Testis (tissue), 3 donors: Measurements from ENCODE around the gene ANKRD44. TPM values are rescaled to one million over a fixed set of nuclear protein-coding genes. Genes with fewer than 3 reads are reported as not detected.

ENCODE experiments used
- DNase-seq: peaks from one replicate; pipeline ENCODE4 v3.0.0-alpha.2; 2019
- H3K27ac ChIP-seq, 2 donors: fragments of 200-600 bp; sonication (generic); one replicate each; pipeline ENCODE4 v1.5.1; 2019
- H3K27me3 ChIP-seq: fragments of 200-600 bp; sonication (generic); one replicate; pipeline ENCODE4 v1.5.1; 2019
- H3K36me3 ChIP-seq: fragments of 200-600 bp; sonication (generic); one replicate; pipeline ENCODE4 v1.5.1; 2017; ENCODE audit warnings: low read depth; ENCODE audit errors: missing control alignments
- H3K4me1 ChIP-seq: fragments of 200-600 bp; sonication (generic); one replicate; pipeline ENCODE4 v1.5.1; 2019
- H3K4me3 ChIP-seq, 2 donors: fragments of 200-600 bp; sonication (generic); one replicate each; pipeline ENCODE4 v1.5.1; 2017 to 2019
- H3K9me3 ChIP-seq: fragments of 200-600 bp; sonication (generic); one replicate; pipeline ENCODE4 v1.5.1; 2017
- POLR2A ChIP-seq: fragments of 450-650 bp; IDR thresholded peaks from one replicate; pipeline ENCODE4 v1.6.1; 2017; ENCODE audit warnings: antibody characterized with exemption, mild to moderate bottlenecking, moderate library complexity
- WGBS, 2 donors: methylation state at CpG; one replicate each; pipeline ENCODE4 v1.1.5; 2018; 5-methylcytosine and 5-hydroxymethylcytosine counted together
- intact Hi-C: fragments of 100-400 bp; cut with DNase I; formaldehyde crosslinking; loops from one replicate; pipeline ENCODE4 v1.15.1; 2023; ENCODE audit warnings: low total_unique reads
- polyA plus RNA-seq: library from polyadenylated mRNA; stranded (reverse); fragments of 350-450 nt; fragmentation: Illumina TruSeq; extraction: RNeasy Lipid Tissue Mini Kit (QIAGEN cat#74804); gene quantifications from one replicate; pipeline ENCODE4 v1.2.3, GENCODE V29; 2014; ENCODE audit warnings: low read depth, low replicate concordance; ENCODE audit not compliant: insufficient read depth
- total RNA-seq, 2 donors: library from RNA; depleted of rRNA; stranded (reverse); fragments of >200 nt; gene quantifications; one replicate each; pipeline ENCODE4 v1.2.3, GENCODE V29; 2016
- TF ChIP-seq, protein P1 (sequence below), 3 experiments: fragments of 450-650 bp in 2 of 3; fragments of 200-600 bp in 1 of 3; sonication (generic) in 1 of 3; IDR thresholded peaks; one replicate each; pipeline ENCODE4 v1.5.1; 2016 to 2019; ENCODE audit warnings: antibody characterized with exemption in 3 of 3, mild to moderate bottlenecking in 2 of 3, moderate library complexity in 1 of 3

The ANKRD44 gene
- total and polyA plus RNA-seq, 3 donors from 2014 or later, result 11.2 to 14.5 (median 11.5) TPM

DNA sequence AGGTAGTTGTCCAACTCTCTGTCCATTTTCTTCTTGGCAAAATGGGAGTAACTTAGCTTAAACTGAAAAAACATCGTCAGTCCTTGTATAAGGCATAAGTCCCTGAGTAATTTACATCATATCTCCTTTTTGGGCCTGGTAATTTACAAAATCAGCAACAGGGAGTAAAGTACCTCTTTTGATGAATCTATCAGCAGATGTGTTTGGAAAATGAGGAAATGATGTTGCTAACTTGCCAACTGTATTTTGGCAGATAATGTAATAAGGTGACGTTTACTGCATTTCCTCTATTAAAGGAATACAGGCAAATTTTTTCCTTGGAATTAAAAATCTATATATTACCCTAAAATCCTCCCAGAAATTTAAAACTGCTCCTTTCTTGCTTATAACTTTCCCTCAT, 29.2 kb downstream of the ANKRD44 start:
- no peak for DNase-seq
- WGBS, 2 donors, result 65 to 77% methylated on average over 2 of the region's 2 CpGs
- Histone ChIP-seq H3K4me1 (no peaks in the 10 kb centered on the region), H3K36me3 (no peaks in the 10 kb centered on the region), H3K27me3 (no peaks in the 10 kb centered on the region), H3K4me3 (no peak overlapping the region), H3K9me3 (no peaks in the 10 kb centered on the region), H3K27ac (no peak overlapping the region)
- TF ChIP-seq POLR2A, result no peak
- TF ChIP-seq, protein P1, sequence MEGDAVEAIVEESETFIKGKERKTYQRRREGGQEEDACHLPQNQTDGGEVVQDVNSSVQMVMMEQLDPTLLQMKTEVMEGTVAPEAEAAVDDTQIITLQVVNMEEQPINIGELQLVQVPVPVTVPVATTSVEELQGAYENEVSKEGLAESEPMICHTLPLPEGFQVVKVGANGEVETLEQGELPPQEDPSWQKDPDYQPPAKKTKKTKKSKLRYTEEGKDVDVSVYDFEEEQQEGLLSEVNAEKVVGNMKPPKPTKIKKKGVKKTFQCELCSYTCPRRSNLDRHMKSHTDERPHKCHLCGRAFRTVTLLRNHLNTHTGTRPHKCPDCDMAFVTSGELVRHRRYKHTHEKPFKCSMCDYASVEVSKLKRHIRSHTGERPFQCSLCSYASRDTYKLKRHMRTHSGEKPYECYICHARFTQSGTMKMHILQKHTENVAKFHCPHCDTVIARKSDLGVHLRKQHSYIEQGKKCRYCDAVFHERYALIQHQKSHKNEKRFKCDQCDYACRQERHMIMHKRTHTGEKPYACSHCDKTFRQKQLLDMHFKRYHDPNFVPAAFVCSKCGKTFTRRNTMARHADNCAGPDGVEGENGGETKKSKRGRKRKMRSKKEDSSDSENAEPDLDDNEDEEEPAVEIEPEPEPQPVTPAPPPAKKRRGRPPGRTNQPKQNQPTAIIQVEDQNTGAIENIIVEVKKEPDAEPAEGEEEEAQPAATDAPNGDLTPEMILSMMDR (IDR thresholded peaks at IDR 0.05), result no peak
- intact Hi-C loops, result no loop called here

DNA sequence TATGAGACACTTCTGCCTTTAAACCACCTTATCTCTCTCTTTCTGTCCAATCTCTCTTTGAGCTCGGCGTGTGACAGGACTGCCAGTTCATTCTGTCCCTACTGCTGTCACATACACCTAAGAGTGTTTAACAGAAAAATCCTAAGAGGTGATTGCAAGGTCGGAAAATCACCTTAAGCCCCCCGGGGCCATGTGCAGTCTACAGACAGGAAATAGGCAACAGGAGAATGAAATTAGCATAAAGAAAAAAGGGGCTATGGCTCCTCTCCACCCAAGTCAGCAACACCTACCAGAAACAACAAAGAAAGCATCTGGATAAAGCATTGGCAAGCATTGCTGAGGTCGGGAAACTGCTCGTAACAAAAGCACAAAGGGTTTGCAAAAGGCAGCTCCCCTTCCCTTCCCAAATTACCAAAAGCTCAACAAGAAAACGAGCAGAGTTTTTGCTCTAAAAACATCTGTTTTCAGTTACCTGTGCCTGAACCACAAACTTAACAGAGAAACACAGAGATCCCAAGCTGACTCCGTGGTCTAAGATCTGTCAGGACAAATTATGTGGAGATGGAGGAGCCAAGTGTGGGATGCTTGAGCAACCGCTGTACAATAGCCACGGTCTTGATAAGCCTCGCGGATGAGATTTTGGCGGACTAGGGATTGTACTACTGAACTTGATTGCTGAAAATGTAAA, 30.4 kb downstream of the ANKRD44 start:
- H3K27me3 ChIP-seq, result no peaks in the 10 kb centered on the region
- intact Hi-C loops, result no loop called here
- H3K36me3 ChIP-seq, result no peaks in the 10 kb centered on the region
- H3K9me3 ChIP-seq, result no peaks in the 10 kb centered on the region
- no peak overlapping the region for H3K27ac ChIP-seq
- WGBS, 2 donors, result 53 to 66% methylated on average over 13 of the region's 13 CpGs
- H3K4me1 ChIP-seq, result no peaks in the 10 kb centered on the region
- H3K4me3 ChIP-seq, result no peak overlapping the region
- TF ChIP-seq POLR2A, result no peak
- TF ChIP-seq, protein P1 (IDR thresholded peaks at IDR 0.05), result no peak
- DNase-seq, result no peak

DNA sequence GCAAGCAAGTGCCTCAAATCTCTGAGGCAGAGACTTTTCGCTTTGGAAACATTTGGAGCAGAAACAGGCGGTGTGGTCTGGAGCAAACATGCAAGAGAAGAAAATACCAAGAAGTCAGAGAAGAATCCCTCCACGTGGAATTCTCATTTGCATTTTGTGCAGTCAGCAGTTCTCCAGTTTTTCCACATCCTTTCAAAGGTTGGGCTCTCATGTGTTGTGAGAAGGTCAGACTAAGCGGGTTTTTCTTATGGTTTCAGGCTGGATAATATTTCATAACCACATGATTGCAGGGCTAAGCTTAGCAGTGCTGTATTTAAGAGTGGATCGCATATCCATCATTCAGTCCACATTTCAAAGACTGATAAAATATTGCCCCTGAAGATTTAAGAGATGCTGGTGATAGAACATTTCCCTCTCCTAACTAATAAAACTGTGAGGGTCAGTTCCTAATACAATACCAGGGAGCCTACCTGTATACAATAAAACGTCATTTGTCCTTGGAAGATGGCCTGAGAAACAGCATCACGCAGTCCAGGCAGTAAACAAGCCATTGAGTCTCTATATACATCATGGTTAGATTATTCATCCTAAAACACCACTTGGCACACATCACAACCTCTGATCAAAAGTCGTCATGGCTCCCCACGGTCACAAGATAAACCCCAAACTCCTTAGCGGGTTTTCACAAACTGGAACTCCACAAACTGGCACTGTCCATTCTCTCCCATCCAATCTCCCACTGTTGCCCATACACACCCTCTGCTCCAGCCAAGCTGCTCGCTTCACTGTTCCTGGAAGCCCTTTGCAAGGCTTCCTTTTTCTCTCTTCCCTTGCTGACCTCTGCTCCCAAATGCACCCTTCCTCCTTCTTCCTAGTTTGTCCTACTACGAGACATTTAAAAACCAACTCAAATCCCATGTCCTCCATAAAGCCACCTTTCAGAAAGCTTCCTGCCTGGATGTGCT, 31.5 kb downstream of the ANKRD44 start:
- WGBS, 2 donors, result 79 to 81% methylated on average over 12 of the region's 12 CpGs
- TF ChIP-seq, protein P1 (IDR thresholded peaks at IDR 0.05), result no peak
- TF ChIP-seq POLR2A, result no peak
- Histone ChIP-seq H3K27me3 (no peaks in the 10 kb centered on the region), H3K4me1 (no peaks in the 10 kb centered on the region), H3K27ac (no peak overlapping the region), H3K4me3 (no peak overlapping the region), H3K36me3 (no peaks in the 10 kb centered on the region), H3K9me3 (no peaks in the 10 kb centered on the region)
- DNase-seq, result no peak
- intact Hi-C loops, result no loop called here

DNA sequence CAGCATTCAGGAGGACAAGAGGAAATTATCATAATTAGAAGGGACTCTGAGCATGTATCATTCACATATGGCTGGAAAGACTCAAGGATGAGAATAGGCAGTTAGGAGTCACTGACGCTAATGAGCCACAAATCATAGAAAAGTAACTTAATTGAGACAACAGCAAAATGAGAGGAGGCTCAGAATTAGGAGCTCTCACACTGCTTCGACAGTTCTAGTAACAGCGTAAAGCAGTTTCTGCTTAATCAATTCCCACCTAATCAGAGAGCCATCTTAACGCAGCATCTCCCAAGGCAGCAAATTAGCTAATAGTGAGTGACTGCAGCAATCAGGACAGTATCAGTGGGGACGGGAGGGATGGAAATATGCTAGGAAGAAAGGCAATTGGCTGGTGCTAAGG, 32.8 kb downstream of the ANKRD44 start:
- no peak for DNase-seq
- Histone ChIP-seq H3K27me3 (no peaks in the 10 kb centered on the region), H3K27ac (no peak overlapping the region), H3K36me3 (no peaks in the 10 kb centered on the region), H3K9me3 (no peaks in the 10 kb centered on the region), H3K4me1 (no peaks in the 10 kb centered on the region), H3K4me3 (no peak overlapping the region)
- TF ChIP-seq POLR2A, result no peak
- TF ChIP-seq, protein P1 (IDR thresholded peaks at IDR 0.05), result no peak
- intact Hi-C loops, result no loop called here
- WGBS, 2 donors, result 71 to 74% methylated on average over 5 of the region's 5 CpGs
